Measurements from ENCODE around the gene ARL15.

ARL15 gene

GRCh38 chr5:54313311-54314270 lies 3.2 kb upstream of the ARL15 start:
- ATAC-seq (no peak), DNase-seq (no peak)

GRCh38 chr5:54312499-54312898 lies 2.1 kb upstream of the ARL15 start:
- no peak for ATAC-seq
- no peak for DNase-seq

DNA sequence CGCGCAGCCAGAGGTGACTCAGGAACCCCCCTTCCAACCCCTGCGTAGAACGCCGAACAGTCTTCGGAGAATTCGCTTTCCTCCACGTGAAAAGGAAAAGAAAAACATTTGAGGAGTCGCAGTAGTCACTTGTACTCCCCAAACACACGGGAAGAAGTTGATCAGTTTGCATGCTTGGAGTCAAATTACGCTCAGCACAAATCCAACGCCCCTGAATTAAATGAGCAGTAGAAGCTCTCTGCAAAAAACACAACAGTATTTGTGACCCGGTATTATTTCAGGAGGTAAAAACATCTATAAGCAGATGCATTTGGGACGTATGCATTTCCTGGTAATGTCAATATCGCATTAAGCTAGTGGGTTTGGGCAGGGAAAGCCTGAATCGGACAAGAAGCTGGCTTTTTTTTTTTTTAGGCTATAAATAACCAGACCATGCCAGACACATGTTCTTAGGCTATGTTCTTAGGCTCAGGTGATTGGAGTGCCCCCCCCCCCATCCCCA lies 854 bp upstream of the ARL15 start:
- ATAC-seq (no peak), DNase-seq (no peak)

GRCh38 chr5:54309691-54310432 lies 511 bp downstream of the ARL15 start:
- no peak for ATAC-seq
- peak; percentile 39 for DNase-seq

DNA sequence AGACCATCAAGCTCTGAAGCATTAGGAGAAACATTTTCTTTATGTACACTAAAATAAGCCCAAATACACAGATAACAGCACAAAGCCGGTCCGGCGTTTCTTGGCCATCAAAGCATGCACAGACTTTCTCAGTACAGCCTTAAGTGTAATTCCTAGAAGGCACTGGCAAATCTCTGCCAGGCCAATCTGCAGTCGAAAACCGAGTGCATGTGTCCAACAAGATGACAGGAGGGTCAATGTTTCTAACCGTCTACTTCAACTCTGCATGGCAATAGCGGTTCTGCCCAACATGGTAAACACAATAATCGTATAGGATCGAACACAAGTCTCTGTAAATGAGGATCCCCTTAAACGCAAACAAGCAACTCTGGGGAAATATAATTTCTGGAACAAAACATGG lies 1.1 kb downstream of the ARL15 start:
- DNase-seq = no peak
- no peak for ATAC-seq

- no peak for ATAC-seq
- DNase-seq = no peak
Measured at GRCh38 chr5:54307583-54307982, 2.8 kb downstream of the ARL15 start.

DNA sequence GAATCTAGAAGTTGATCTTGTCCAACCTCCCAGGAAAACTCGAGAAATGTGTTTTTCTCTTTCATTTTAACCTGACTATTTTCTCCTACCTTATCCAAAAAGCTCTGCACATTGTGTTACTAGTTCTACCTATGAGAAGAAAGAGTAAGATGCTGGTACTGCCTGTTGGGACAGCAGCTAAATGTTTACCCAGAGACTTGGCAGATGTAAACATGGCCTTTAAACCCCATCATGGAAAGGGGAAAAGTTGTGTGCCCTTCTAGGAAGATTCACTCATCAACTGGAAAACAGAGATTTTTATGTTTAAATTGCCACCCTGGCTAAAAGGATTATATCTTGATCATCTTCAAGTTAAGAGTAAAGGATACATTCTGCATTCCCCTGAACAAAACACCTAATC lies 3.5 kb downstream of the ARL15 start:
- DNase-seq (no peak), ATAC-seq (no peak)

DNA sequence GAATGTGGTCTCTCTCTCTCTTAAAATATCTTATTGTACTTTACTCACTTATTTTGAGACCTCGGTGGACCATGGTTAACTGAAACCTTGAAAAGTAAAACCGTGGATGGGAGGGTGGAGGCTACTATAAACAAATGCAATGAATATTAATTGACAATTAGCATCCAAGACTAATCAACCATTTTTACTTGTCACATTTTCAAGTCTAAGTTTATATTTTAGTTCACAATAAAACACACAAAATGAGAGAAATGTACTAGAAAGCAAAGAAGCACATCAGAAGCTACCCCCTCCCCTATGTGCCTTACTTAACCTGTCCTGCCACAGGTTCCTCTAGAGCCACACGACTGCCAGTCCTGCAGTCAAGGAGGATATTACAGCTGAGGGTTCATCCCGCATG lies 4.6 kb downstream of the ARL15 start:
- ATAC-seq (no peak), DNase-seq (no peak)

DNA sequence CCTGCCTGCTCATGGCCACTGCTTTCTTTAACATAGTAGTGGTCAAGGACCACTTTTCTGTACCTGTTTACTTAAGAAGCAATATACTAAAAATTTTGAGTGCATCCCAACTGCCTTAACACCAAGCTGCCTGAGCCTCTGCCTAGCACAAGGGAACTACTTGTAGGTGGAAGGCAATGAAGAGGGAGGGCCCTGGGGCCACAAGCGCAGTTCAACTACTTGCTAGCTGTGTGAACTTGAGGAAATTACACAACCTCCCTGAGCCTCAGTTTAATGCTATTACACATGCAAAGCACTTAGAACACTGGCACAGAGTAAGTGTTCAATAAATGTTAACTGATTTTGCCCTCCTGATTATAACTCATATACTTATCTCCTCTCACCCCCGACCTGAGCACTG lies 6.3 kb downstream of the ARL15 start:
- DNase-seq (no peak), ATAC-seq (no peak)

- DNase-seq (no peak), ATAC-seq (no peak)
Measured at GRCh38 chr5:54302267-54302687, 8.1 kb downstream of the ARL15 start.

DNA sequence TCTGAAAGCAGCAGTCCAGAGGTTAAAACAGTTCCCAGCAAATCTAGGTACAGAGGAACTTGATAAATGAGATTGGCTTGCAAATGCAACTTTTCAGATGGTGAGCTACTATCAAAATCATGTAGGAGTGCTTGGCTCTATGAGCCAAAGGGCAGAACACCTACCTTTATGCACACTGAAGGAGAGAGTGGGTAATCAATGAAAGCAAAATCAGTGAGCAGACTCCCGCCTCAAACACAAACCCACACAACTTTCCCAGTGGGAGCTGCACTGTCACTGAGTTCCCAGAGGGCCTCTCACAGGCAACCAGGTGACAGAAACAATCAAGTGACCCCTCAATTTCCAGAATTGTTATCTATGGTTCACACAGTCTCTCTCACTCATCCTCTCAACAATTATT lies 8.5 kb downstream of the ARL15 start:
- DNase-seq (no peak), ATAC-seq (no peak)

DNA sequence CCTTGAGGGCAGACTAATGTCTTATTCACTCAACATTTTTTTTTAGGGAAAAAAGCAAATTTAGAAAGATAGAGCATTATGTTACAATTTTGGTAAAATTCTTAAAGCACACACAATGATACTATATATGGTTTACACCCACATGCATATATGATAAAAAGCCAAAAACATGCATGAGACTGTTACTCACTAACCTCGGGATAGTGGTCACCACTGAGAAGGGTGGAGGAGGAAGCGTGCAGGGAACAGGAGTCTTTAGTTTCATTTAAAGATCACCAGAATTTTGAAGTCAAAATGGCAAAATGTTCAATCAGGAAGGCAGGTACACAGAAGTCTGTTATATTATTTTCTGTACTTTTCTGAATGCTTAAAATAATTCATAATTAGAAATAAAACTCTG lies 9.2 kb downstream of the ARL15 start:
- DNase-seq (no peak), ATAC-seq (peak; percentile 67)

- ATAC-seq (no peak), DNase-seq (no peak)
Measured at GRCh38 chr5:54298947-54299346, 11.4 kb downstream of the ARL15 start.

DNA sequence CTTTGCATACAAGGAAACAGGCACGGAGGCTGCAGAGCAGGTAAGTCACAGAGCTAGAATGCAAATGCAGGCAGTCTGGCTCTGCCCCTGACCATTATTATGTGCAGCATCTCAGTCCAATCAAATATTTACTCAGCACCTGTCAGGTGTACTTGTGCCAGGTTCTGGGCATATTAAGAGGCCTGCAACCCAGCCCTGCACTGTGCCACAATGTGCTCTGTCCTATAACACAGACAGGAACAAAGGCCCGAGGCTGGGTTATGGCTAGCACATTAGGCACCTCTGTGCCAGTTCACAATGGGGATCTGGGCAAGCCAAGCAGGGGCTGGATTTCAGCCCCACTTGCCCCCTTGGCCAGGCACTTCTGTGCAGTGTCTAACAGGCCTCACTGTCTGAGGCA lies 14.0 kb downstream of the ARL15 start:
- ATAC-seq = peak; percentile 28
- DNase-seq = no peak

DNA sequence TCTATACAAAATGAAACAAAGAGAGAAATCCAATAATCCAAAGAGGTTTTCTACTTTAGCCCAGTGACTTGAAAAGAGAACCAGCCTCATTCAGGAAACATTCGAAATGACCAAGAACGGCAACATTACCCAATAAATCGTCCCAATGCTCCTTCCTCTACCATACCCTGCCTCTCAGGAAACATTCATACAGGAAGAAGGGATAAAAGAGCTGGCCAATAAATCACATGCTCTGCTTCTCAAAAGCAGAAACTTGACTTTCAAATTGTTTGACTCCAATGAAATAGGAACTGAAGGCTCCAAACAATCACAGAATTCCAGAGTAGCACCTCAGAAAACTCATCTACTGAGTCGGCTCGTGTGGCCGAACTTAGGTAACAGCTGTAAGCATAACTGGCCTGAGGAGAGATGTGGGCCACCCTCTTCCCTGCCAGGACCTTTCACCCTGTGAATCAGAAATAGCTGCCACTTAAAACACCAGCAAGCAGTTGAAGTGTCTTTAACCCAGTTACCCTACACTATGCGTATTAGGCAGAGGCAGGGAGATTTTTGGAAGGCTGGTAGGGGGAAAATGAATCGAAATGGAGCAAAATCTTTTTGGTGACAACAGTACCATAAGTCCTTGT lies 14.6 kb downstream of the ARL15 start:
- DNase-seq (no peak), ATAC-seq (no peak)

DNA sequence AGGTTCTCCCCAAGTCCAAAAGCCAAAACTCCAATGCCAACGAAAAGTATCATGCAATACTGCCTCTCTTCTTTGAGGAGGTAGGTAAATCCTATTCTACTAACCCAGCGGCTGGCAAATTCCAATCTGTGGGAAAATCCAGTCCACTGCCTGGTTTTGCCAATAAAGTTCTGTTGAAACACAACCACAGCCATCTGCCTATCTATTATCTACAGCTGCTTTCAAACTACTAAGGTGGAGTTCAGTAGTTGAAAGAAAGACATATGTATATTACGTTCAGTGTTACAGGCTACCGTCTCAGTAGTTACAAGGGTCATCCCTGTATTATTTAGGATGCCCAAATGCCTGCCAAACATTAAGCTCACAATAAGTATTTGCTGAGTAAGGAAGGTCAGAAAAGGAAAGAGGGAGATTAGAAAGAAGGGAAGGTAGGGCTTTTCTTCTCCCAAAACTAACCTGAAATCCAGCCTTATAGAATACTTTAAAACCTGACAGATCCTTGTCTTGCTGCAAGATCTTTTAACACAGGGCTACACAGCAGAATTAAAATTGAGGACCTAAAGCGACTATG lies 16.2 kb downstream of the ARL15 start:
- DNase-seq (no peak), ATAC-seq (no peak)

DNA sequence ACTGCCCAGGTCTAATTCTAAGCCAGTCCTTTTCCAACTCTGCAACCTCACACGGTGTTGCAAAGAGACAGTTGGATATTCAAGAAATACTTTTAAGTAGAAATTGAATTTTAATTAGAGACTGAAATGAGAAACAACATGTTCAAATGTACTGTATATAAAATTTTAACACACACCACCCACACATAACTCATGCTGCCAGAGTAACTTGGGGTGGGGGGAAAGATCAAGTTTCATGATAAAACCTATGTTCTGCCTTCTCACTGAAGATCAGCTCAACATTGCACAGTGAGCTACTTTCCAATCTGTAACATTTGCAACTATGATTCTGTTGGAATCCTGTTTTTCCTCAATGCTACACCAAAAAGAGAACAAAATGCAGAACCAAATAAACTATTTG lies 17.5 kb downstream of the ARL15 start:
- ATAC-seq = no peak
- DNase-seq = no peak

DNA sequence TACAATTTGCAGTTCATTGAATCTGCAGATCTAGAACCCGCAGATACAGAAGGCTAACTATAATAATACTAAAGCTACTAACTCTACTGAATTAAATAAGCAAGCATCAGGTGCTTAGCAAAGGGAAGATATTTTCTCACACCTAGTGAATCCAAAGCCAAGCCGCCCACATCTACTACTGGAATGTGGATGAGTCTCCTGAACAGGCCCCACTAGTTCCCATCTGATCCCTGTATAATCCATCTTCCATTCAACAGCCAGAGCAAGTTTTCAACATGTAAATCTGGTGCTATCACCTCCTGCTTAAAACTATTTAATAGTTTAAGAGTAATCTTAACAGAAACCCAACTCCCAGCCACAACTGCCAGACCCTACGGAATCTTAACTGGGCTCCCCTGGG lies 18.9 kb downstream of the ARL15 start:
- no peak for ATAC-seq

GRCh38 chr5:54289769-54290168 lies 20.6 kb downstream of the ARL15 start:
- DNase-seq = no peak
- no peak for ATAC-seq

More for the DNA sequence above, 18.9 kb downstream of the ARL15 start:
- no peak for DNase-seq

- DNase-seq (no peak), ATAC-seq (no peak)
Measured at GRCh38 chr5:54288568-54289217, 21.7 kb downstream of the ARL15 start.

- no peak for DNase-seq
- no peak for ATAC-seq
Measured at GRCh38 chr5:54285686-54286085, 24.7 kb downstream of the ARL15 start.

DNA sequence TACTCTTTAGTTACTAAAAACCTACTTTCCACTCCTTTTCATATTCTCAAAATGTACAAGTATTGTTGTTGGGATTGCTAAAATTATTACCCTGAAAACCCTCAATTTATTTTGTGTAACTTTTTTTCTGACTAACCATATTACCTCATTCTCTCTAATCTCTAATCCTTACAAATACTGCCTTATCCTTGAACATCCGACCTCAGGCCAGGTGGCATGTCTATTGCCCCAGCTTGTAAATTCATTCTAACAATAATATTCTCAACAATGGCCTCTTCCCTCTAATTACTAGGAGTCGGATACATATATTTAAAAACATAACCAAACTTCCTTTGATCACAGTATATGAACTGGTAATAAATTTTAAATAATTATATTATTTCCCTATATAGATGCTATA lies 25.8 kb downstream of the ARL15 start:
- ATAC-seq (no peak), DNase-seq (no peak)
